HT-29 (cell line): ENCODE results near the gene MLLT3. TPM values are rescaled to one million over a fixed set of nuclear protein-coding genes. Genes with fewer than 3 reads are reported as not detected.
A peak's percentile ranks its signal among the peaks of the same experiment; 100 is the strongest.

Experiments used
- DNase-seq: peaks from one replicate; pipeline ENCODE4 v3.0.0-alpha.2; 2015; ENCODE audit warnings: low spot score
- total RNA-seq: library from RNA; depleted of rRNA; stranded (reverse); fragments of >200 nt; shearing (Covaris generic); gene quantifications from 2 replicates; pipeline ENCODE4 v1.2.3, GENCODE V29; 2014

The MLLT3 gene
- total RNA-seq, 1 experiment from 2014 or later = 20.2 TPM

DNA sequence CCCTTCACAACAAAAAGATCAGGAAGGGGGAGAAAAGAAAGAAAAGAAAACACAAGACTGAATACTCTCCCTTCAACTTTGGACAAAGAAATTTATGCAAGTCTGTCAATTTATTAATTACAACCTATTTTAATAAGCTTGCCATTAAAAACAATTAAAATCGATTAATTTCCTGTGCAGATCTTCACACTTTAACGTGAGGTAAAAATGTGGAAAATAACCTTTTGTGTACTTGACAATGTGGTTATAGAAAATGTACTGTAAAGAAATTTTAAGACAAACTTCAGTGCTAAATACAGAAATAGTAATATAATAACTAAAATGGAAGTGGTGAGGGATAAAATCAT lies 2.7 kb upstream of the MLLT3 start:
- no peak for DNase-seq

DNA sequence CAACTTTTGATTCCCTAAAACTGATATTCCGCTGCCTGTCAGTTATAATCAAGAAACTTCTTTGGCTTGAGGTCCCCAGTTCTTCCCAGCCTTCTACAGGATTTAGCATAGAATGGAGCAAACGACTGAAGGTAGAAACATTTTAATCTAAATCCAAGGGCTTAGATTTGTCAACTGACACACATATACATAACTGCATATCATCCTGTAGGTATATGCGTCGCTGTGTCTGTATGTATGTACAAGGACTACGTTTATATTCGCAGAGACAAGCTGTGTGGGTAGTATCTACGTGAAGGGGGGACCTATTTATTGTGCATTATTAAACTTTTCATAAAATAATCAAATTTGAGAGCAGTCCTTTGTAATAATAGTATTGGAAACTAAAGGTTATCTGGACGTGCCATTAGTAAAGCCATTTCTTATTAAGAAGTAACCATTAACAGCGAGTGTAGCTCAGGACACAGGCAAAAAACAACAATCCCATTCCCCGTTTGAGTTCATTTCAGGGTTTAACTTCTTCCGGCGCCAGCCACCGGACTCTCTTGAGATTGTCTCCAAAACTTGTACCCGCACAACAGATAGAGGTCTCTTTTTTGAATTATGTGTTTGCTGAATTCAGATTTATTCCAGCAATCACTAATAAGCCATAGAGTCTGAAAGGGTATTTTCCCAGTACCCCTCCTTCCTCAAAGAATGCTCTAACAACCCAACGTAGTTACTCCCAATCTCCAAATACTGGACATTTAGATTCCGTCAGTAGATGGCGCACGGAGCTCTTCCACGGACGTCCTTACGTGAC lies 2.1 kb upstream of the MLLT3 start:
- peak; percentile 83 for DNase-seq

DNA sequence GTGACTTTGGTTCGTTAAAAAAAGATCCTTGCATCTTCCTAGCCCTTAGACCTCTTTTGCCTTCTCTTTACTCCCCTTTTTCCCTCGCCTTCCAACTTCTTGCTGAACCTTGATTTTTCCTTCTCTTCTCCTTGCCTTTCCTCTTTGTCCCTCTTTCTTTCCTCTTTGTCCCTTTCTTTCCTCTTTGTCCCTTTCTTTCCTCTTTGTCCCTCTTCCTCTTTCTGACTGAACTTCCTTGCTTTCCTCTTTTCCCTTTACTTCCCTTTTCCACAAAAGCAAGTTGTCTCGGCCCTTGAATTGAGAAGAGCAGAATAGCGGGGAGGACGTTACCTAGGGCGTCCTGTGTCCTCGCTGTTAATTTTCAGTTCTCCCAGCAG lies 1.4 kb upstream of the MLLT3 start:
- no peak for DNase-seq

DNA sequence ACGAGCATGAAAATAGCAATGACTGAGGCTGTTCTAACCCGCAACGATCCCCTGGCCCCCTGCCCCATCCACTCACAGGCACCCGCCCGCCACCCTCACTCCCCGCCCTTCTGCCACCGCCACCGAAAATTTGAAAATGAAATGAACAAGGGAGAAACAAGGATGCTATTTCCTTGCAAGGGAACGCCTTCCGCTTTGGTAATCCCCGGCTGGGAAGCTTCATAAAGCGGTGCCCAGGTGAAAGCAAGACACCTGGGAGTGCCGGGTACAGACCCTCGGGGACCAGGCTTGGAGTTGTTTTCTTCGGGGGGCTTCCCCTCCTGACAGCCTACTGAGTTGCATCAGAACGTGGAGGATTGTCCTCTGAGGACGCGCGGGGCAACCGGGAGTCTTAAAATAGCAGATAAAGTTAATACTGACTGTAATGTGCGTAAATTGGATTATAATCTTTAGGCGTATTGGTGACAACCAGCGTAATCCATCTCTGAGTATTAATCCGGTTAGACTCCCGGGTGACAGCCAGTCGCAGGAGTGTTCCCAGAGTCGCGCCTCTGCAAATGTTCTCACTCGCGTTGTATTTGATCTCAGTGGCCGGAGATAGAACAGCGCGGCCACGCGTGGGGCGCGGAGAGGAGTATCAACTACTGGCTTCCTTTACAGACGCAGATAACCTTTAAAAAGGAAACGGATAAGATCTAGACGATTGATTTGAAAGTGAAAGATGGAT lies 885 bp upstream of the MLLT3 start:
- no peak for DNase-seq

DNA sequence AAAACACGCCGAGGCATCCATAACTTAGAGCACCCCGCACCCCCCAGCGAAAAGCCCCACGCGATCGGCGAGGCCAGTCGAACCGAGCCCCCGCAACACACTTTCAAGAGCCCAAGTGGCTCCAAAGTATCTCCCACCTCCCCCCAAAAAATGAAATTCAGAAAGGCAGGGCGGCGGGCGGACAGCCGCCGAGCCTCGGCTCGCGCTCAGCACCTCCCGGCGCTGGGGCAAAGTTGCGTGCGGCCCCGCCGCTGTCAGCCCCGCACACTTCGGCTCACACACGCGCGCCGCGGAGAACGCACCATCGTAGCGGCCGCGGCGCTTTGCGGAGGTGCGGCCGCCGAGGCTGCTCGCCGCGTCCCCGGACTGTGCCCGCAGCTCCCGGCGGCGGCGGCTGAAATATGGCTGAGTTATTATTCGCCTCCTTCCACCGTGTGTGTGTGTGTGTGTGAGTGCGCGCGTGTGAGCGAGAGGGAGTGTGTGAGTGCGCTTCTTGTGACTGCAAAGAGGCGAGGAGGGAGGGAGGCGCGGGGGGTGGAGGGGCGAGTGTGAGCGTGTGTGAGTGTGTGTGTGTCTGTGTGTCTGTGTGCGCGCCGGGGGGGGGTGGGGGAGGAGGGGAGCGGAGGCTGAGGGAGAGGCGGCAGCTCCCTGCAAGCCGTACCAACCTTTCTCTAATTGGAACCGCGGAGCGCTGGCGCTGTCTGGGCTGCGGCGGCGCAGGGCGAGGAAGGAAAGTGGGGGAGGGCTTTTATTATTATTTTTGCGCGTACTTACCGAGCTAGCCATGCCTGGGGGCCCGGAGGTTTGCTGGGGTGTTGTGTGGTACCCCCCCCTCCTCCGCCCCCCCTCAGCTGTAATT lies 599 bp downstream of the MLLT3 start:
- DNase-seq = peak; percentile 66

DNA sequence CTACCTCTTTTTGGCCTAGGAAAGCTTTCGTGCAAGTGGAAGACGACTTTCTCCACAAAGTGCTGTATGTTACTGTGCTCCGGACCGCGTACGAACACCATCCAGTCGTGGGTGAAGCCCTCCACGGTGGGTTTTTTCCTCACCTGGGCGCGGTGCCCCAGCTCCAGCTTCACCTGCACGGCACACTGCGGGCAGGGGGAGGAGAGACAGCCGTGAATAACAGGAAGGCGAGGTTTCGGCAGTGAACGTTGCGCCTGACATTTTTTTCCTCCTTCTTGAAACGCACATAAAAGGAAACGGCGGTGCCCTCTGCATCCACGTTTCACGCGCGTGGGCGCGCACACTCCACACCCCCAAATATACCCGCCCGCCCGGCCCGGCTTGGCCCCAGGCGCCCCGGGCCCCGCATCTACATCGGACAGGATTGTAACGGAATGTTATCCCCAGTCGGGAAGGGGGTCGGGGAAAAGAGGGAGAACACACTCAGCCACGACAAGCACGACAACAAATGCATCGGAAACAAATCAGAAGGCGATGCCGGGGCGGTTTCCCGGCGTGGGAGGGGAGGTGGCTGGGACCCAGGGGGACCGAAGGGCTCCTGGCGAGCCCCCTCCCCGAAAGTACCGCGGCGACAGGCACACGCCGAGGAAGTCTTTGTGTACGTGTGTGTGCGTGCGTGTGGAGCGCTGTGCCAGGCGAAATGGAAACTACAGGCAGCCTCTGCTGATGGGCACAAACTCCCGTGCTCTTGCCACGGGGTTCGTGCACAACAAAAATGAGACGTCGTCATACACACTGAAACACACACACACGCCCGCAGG lies 1.4 kb downstream of the MLLT3 start:
- DNase-seq = peak; percentile 38

DNA sequence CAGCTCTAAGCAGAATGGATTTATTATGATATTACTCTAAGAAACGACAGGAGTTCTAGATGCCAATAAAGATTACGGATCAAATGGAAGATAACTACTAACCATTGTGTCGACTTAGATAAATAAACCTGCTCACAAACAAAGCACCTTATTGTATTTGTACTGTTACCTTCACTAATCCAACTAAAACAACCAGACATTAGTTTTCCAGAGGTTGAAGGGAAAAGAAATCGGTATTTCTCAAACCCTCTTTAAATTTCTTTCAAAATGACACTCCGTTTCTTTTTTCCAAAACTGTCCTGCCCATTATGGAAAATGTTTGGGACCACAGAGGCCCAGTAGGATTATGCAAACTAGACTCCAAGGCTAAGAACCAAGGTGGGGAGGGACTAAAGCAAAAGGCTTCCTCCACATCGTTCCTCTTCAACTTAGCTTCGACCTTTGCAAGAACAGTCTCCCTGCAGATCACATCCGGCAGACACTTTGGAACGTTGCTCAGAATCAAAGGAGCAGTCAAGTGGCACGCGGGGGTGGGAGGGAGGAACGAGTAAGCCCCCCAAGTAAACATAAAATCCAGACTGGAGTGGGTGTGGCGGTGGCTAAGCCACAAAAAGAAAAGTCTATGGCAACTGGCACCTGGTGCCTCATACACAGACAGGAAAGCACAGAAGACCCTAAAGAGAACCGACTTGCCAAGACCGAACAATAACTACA lies 2.7 kb downstream of the MLLT3 start:
- peak; percentile 70 for DNase-seq

DNA sequence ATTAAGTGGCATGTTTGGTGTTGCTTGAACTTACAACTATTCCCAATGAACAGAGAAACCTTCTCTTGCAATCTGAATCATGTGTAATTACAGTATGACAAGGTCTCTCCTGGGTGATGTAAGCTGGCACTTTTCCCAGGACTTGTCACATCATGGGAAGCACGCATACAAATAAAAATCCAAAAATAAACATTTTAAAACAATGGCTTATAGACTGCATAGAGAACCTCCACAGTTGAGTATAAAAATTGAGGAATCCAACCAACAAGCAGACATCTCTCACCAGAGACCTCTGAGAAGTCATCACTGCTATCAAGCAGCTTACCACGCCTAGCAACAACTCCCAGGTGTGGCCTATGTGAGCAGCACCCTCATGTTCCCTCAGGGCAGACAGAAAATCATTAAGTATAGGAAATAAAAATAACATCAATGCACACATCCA lies 3.9 kb downstream of the MLLT3 start:
- DNase-seq = peak; percentile 68

DNA sequence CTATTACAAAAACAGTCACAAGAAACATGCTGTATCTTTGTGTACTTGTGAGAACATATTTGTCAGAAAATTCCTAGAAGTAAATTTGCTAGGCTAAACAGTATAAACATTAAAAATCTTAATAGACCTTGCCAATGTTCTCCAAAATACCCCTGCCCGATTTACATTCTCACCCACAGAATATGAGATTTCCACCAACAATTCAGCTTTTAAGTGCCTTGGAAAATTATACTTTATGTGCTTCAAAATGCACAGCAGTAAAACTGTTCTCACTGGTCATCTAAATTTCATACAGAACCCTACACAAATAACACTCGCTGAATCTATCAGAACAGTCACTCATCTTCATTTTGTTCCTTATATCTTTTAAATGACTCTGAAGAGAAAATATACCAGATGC lies 5.5 kb downstream of the MLLT3 start:
- DNase-seq = no peak

DNA sequence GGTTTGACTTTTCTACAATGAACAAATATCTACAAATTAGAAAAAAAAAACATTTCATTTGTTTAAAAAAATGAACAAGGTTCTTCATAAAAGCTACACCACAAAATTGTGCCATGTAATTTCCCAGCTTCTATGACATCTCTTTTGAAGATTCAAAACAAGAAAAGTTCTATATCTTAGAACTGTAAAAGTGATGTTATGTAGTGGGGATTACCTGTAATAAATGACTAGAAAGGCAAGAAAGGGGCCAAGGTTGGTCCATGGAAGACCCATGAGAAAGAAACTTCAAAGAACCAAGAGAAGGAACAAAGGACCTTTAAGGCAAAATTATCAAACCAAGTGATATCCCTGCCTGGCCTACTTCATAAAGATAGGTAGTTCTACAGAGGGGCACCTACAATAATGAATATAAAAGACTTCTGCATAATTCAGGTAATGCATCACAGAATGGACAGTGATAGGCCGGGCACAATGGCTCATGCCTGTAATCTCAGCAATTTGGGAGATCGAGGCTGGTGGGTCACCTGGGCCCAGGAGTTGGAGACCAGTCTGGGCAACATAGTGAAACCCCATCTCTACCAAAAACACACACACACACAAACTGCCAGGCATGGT lies 7.6 kb downstream of the MLLT3 start:
- DNase-seq = no peak

DNA sequence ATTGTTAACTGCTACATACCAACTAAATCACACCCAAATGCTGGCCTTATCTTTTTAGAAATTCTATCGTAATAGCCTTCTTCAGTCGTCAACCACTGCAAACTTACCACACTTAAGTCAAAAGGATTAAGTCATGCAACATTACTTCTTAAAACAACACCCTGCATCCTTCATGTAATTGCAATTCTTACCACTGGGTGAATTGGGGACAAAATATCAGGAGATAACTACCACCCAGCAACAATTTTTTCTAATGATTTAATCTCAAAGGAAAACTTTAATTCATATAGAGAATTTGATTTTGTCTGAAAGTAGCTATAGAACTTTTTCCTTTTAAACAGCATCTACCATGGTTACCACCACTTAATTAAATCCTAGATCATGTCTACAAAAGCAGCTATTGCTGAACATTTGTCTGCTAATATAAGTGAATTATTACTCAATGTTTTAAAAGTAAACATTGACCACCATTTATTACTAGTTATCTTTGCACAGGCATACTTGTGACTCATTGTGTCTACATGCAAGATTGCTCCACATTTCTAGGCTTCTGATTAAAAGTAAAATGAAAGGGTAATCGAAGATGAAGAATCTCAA lies 10.5 kb downstream of the MLLT3 start:
- peak; percentile 89 for DNase-seq

DNA sequence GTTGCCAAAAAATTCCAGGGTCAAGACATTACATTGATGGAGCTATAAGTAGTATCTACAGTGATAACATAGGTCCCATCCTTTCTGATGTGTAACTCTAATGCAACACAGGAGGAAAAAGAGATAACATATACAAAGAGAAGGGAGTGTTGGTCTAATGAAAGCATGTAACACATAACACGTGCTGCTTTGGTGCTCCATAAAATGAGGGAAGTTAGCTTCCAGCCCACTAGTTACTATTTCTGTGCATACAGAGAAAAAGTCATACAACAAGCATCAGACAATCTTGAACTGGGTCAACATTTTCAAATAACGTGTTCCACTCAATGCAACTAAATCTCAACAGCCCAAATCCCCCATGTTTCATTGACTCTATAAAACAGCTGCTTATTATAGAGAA lies 11.7 kb downstream of the MLLT3 start:
- no peak for DNase-seq

DNA sequence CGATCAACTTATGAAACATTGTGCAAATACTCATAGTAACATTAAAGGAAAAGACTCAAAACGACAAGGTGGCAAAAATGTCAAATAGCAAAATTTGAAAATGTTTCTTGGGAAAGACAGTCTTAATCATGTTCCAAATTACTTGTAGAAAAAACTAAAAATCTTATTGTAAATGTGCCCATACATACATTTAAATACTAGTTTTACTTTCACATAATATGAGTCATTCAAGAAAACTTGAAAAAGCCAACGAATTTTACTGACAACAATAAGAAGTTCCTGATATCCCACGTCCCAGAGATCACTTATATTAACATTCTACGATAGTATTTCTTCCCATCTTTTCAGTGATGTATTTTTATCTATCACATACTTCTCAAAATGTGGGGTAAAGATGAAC lies 13.7 kb downstream of the MLLT3 start:
- DNase-seq = no peak

DNA sequence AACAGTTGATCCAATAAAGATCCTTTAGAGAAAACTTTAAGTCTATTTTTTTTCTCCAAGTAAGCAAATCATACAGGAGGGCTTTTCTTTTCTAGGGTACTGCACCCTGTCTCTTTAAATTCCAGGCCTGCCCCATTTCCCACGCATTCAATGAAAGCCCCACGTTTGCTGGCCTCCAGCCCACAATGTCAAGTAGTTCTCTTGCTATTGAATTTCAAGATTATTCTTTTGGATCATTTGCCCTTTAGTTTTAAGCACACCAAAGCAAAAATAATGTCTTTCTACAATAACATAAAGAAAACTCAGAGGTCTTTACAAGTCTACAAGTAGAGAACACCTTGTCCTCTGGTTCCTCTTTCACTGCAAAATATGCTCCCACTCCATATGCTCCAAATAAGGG lies 15.6 kb downstream of the MLLT3 start:
- DNase-seq = no peak

DNA sequence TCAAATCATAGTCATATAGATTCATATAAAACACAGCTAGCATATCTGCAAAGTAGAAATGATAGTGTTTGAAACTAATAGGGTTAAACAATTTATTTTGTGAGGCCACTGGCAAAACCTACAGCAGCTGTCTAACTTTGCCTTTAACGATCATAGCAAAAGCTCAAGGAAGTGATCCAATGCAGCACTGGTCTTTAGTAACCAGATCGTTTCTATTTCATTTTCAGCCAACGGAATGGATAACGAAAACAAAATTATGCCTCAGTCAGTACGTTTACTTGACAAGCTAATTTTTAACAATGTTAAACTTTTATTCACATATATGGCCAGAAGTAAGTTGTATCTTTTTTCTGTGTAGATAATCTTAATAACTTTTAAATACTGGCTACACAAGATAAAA lies 17.7 kb downstream of the MLLT3 start:
- no peak for DNase-seq

DNA sequence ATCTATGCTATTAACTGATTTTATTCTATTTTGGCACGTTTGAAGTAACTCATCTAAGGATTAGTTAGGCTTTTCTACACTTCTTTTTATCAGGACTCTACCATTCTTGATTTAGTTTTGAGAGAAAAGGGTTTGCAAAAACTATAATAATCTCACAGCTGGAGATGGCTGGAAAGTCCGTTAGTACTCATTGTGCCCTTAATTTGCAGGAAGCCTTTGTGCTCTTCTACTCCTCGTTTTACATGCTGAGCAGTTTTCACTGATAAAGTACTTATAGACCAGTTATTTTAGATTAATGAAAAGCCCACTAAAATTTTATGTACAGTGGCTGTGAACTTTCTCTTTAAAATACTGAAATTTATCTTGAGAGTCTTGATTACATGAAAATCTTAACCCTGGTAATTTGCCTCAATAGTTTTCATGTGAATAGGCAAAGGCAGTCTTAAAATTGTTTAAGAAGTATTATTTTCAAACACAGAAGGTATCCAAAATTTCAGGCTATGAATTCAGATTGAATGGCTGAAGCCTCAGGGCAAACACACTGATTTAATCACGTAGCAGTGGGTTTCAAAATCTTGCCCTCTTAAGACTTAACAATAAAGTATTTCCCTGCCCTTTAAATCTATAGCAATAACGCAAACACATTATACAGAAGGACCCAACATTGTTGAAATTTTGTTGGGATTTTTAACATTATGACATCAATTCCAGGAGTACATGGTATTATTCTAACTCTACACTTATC lies 18.6 kb downstream of the MLLT3 start:
- DNase-seq = no peak

DNA sequence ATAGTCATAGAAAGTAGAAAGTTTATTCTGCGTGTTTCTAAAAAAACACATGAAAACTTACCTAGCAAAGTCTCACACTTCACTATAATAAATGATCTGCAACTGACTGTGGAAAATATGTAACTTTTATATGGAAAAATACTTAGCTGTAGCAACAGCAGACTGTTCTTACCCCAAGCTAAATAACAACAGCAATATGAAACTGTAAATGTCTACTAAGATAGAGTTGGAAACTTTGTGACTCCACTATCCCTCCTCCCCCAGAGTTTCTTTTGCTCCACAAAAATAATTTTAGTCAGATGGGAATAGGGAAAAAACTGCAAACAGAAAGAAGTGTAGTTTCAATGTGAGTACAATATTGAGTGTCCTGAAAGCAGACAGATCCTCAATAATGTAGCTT lies 21.0 kb downstream of the MLLT3 start:
- DNase-seq = no peak

DNA sequence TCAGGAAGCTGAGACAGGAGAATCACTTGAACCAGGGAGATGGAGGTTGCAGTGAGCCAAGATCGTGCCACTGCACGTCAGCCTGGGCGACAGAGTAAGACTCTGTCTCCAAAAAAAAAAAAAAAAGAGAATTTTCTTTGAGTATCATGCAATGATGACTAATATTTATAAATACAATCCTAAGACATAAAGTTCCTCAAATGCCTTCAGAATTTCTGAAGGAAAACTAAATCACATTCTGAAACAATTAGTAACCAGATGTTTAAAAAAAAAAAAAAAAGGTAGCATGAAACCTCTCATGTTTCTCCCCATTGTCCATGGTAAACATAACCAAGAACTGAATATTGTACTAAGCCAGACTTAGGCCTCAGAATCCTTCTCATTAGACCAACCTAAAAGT lies 23.1 kb downstream of the MLLT3 start:
- no peak for DNase-seq

DNA sequence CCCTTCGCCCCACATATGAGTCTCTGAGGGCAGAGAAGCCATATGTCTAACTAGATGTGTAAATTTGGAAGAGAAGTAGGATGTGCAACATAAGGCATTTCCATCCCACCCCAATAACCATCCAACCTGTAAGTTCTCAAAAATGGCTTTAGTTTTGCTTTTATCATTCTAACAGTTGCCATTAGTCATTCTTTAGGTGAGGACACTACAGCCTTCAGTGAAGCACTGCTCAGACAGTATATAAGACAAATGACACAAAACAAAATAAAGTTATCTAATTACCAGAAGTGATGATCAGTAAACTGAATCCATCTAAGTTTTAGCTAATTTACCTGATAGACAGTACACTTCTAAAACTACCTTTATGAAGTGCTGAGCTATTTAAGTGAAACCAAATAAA lies 23.9 kb downstream of the MLLT3 start:
- no peak for DNase-seq
